Activated naive CD4-positive, alpha-beta T cell treated with anti-CD3 and anti-CD28 coated beads for 36 hours (primary cell): ENCODE results near the gene PLEKHB2. TPM values are rescaled to one million over a fixed set of nuclear protein-coding genes. Genes with fewer than 3 reads are reported as not detected.
"Not testable (repeated sequence)": the region's sequence is repeated elsewhere in the genome, so short reads cannot be mapped to it uniquely, and the experiment has no call there.

ENCODE experiments used
- CTCF ChIA-PET: fragments of 350-600 bp; sonication (Branson Sonifier 250); formaldehyde crosslinking; loops from one replicate; lab custom pipeline; 2021; ENCODE audit warnings: antibody characterized with exemption; lab: Charles Lee
- DNase-seq: peaks from one replicate; pipeline ENCODE4 v3.0.0-alpha.2; 2020
- H3K27ac Mint-ChIP-seq: one replicate; pipeline ENCODE4 v1.8.0; 2021; ENCODE audit warnings: mild to moderate bottlenecking, mixed read lengths
- H3K27me3 Mint-ChIP-seq: one replicate; pipeline ENCODE4 v1.8.0; 2021; ENCODE audit warnings: low read depth, mixed read lengths
- H3K36me3 Mint-ChIP-seq: one replicate; pipeline ENCODE4 v1.8.0; 2021; ENCODE audit warnings: low read depth, mixed read lengths
- H3K4me1 Mint-ChIP-seq: one replicate; pipeline ENCODE4 v1.8.0; 2021; ENCODE audit warnings: low read depth, mixed read lengths
- H3K4me3 Mint-ChIP-seq: one replicate; pipeline ENCODE4 v1.8.0; 2021; ENCODE audit warnings: mild to moderate bottlenecking, moderate library complexity, mixed read lengths
- H3K9me3 Mint-ChIP-seq: one replicate; pipeline ENCODE4 v1.8.0; 2021; ENCODE audit warnings: mixed read lengths
- intact Hi-C: fragments of 100-400 bp; cut with micrococcal nuclease; formaldehyde crosslinking; loops from one replicate; pipeline ENCODE4 v1.15.1; 2023
- total RNA-seq, 2 experiments: library from RNA; stranded (reverse); gene quantifications; one replicate each; pipeline ENCODE4 v1.2.3, GENCODE V29; 2021

PLEKHB2 gene
- total RNA-seq, 2 experiments from 2014 or later, result 43.4 to 43.9 TPM

GRCh38 chr2:131151398-131151797 is 46.3 kb downstream of the PLEKHB2 start:
- Mint-ChIP-seq H3K4me1 (peaks cover 21% of the 10 kb centered on the region), H3K27me3 (no peaks in the 10 kb centered on the region), H3K4me3 (no peak overlapping the region), H3K9me3 (no peaks in the 10 kb centered on the region), H3K27ac (no peak overlapping the region), H3K36me3 (peaks cover 9% of the 10 kb centered on the region)
- no peak for DNase-seq
- intact Hi-C loops, result loop anchor here (5.0 to 10.0 kb wide), 3 partner anchors 354 to 1113 kb away; no protein-coding TSS in a partner anchor
- CTCF ChIA-PET, result interaction anchor here (1.2 to 1.4 kb wide), 2 partner anchors 354 to 522 kb away, joined by 3 read pairs; no protein-coding TSS in a partner anchor

- CTCF ChIA-PET, result interaction anchor here (0.6 to 2.3 kb wide), 4 partner anchors 8 to 521 kb away, joined by 3 to 9 read pairs (median 4); no protein-coding TSS in a partner anchor
- no peak for DNase-seq
- no peak overlapping the region for H3K4me3 Mint-ChIP-seq
- H3K9me3 Mint-ChIP-seq, result no peaks in the 10 kb centered on the region
- intact Hi-C loops, result loop anchor here (5.0 to 10.0 kb wide), 3 partner anchors 355 to 1113 kb away; no protein-coding TSS in a partner anchor
- no peaks in the 10 kb centered on the region for H3K27me3 Mint-ChIP-seq
- H3K36me3 Mint-ChIP-seq, result peaks cover 9% of the 10 kb centered on the region
- no peak overlapping the region for H3K27ac Mint-ChIP-seq
- H3K4me1 Mint-ChIP-seq, result peaks cover 22% of the 10 kb centered on the region
Measured at GRCh38 chr2:131152074-131152473, 46.9 kb downstream of the PLEKHB2 start.

GRCh38 chr2:131153529-131153928 is 48.4 kb downstream of the PLEKHB2 start:
- Mint-ChIP-seq H3K9me3 (no peaks in the 10 kb centered on the region), H3K27ac (no peak overlapping the region), H3K4me3 (no peak overlapping the region), H3K27me3 (no peaks in the 10 kb centered on the region), H3K4me1 (peaks cover 22% of the 10 kb centered on the region), H3K36me3 (peaks cover 9% of the 10 kb centered on the region)
- intact Hi-C loops, result loop anchor here (5.0 to 10.0 kb wide), 3 partner anchors 356 to 1111 kb away; no protein-coding TSS in a partner anchor
- CTCF ChIA-PET, result interaction anchor here (1.0 to 2.3 kb wide), 8 partner anchors 10 to 653 kb away, joined by 3 to 13 read pairs (median 6); no protein-coding TSS in a partner anchor
- no peak for DNase-seq

- CTCF ChIA-PET, result interaction anchor here (0.5 to 2.3 kb wide), 12 partner anchors 10 to 798 kb away, joined by 3 to 13 read pairs (median 4); partner anchors contain the start of gene MZT2A
- H3K27me3 Mint-ChIP-seq, result no peaks in the 10 kb centered on the region
- peaks cover 9% of the 10 kb centered on the region for H3K36me3 Mint-ChIP-seq
- no peak overlapping the region for H3K4me3 Mint-ChIP-seq
- H3K4me1 Mint-ChIP-seq, result peaks cover 22% of the 10 kb centered on the region
- H3K27ac Mint-ChIP-seq, result no peak overlapping the region
- DNase-seq, result peak; percentile 93
- no peaks in the 10 kb centered on the region for H3K9me3 Mint-ChIP-seq
- intact Hi-C loops, result loop anchor here (1.0 to 10.0 kb wide), 13 partner anchors 49 to 1111 kb away; partner anchors contain the start of genes CCDC74A, FAM168B, MZT2A and PLEKHB2
Measured at GRCh38 chr2:131154071-131154531, 49.0 kb downstream of the PLEKHB2 start.

- H3K4me3 Mint-ChIP-seq, result no peak overlapping the region
- DNase-seq, result no peak
- H3K36me3 Mint-ChIP-seq, result peaks cover 8% of the 10 kb centered on the region
- H3K9me3 Mint-ChIP-seq, result no peaks in the 10 kb centered on the region
- H3K27ac Mint-ChIP-seq, result no peak overlapping the region
- H3K27me3 Mint-ChIP-seq, result no peaks in the 10 kb centered on the region
- CTCF ChIA-PET, result interaction anchor here (0.5 to 2.3 kb wide), 12 partner anchors 11 to 651 kb away, joined by 3 to 13 read pairs (median 4); partner anchors contain the start of gene MZT2A
- intact Hi-C loops, result loop anchor here (1.0 to 10.0 kb wide), 13 partner anchors 49 to 1110 kb away; partner anchors contain the start of genes CCDC74A, FAM168B, MZT2A and PLEKHB2
- peaks cover 22% of the 10 kb centered on the region for H3K4me1 Mint-ChIP-seq
Measured at GRCh38 chr2:131154647-131155046, 49.5 kb downstream of the PLEKHB2 start.

- Mint-ChIP-seq H3K4me3 (no peak overlapping the region), H3K27ac (no peak overlapping the region), H3K4me1 (peaks cover 22% of the 10 kb centered on the region), H3K36me3 (peaks cover 4% of the 10 kb centered on the region), H3K27me3 (no peaks in the 10 kb centered on the region), H3K9me3 (no peaks in the 10 kb centered on the region)
- intact Hi-C loops, result loop anchor here (2.0 to 10.0 kb wide), 2 partner anchors 63 to 1109 kb away; partner anchors contain the start of gene FAM168B
- CTCF ChIA-PET, result interaction anchor here (0.8 kb wide), 2 partner anchors 287 to 517 kb away, joined by 3 read pairs; no protein-coding TSS in a partner anchor
- DNase-seq, result no peak
Measured at GRCh38 chr2:131155208-131155855, 50.2 kb downstream of the PLEKHB2 start.

GRCh38 chr2:131156452-131157149 is 51.5 kb downstream of the PLEKHB2 start:
- Mint-ChIP-seq H3K4me1 (peaks cover 22% of the 10 kb centered on the region), H3K4me3 (no peak overlapping the region), H3K9me3 (no peaks in the 10 kb centered on the region), H3K27me3 (no peaks in the 10 kb centered on the region), H3K27ac (no peak overlapping the region), H3K36me3 (no peaks in the 10 kb centered on the region)
- CTCF ChIA-PET, result interaction anchor here (0.8 to 1.5 kb wide), 3 partner anchors 285 to 516 kb away, joined by 3 read pairs; partner anchors contain the start of gene MZT2A
- no peak for DNase-seq
- intact Hi-C loops, result loop anchor here (10.0 kb wide), 1 partner anchor 1108 kb away; no protein-coding TSS in a partner anchor

- H3K27ac Mint-ChIP-seq, intact Hi-C loops, H3K4me1 Mint-ChIP-seq, DNase-seq, H3K36me3 Mint-ChIP-seq, H3K9me3 Mint-ChIP-seq, H3K4me3 Mint-ChIP-seq, H3K27me3 Mint-ChIP-seq: not testable (repeated sequence)
- CTCF ChIA-PET, result interaction anchor here (0.6 kb wide), 2 partner anchors 11 to 29 kb away, joined by 3 to 4 read pairs; no protein-coding TSS in a partner anchor
Measured at GRCh38 chr2:131165562-131165961, 60.4 kb downstream of the PLEKHB2 start.

GRCh38 chr2:131168538-131168937 is 63.4 kb downstream of the PLEKHB2 start:
- no peaks in the 10 kb centered on the region for H3K36me3 Mint-ChIP-seq
- no peaks in the 10 kb centered on the region for H3K4me1 Mint-ChIP-seq
- no peak for DNase-seq
- no peak overlapping the region for H3K4me3 Mint-ChIP-seq
- H3K9me3 Mint-ChIP-seq, result no peaks in the 10 kb centered on the region
- peaks cover 2% of the 10 kb centered on the region for H3K27me3 Mint-ChIP-seq
- CTCF ChIA-PET, result no interaction called here
- intact Hi-C loops, result no loop called here
- H3K27ac Mint-ChIP-seq, result no peak overlapping the region

- H3K9me3 Mint-ChIP-seq, DNase-seq, intact Hi-C loops, H3K4me3 Mint-ChIP-seq, CTCF ChIA-PET, H3K27ac Mint-ChIP-seq, H3K36me3 Mint-ChIP-seq, H3K4me1 Mint-ChIP-seq: not testable (repeated sequence)
- peaks cover 20% of the 10 kb centered on the region for H3K27me3 Mint-ChIP-seq
Measured at GRCh38 chr2:131178050-131178449, 72.9 kb downstream of the PLEKHB2 start.

GRCh38 chr2:131178721-131179418 is 73.7 kb downstream of the PLEKHB2 start:
- H3K4me1 Mint-ChIP-seq, H3K4me3 Mint-ChIP-seq, H3K27ac Mint-ChIP-seq, H3K36me3 Mint-ChIP-seq, H3K9me3 Mint-ChIP-seq, CTCF ChIA-PET, DNase-seq, intact Hi-C loops: not testable (repeated sequence)
- peaks cover 21% of the 10 kb centered on the region for H3K27me3 Mint-ChIP-seq
